Neural cell (in vitro differentiated cells): Measurements from ENCODE around the gene SUPT4H1. TPM values are rescaled to one million over a fixed set of nuclear protein-coding genes. Genes with fewer than 3 reads are reported as not detected.

Experiments used
- H2AFZ ChIP-seq: fragments of 200-600, 300-800 bp; sonication (generic), shearing (Covaris generic); 2 replicates; pipeline ENCODE4 v1.6.0; 2014; ENCODE audit warnings: low read depth, mild to moderate bottlenecking, antibody characterized with exemption, low read length, moderate library complexity
- H3F3A ChIP-seq: fragments of 200-600 bp; shearing (Covaris generic); 2 replicates; pipeline ENCODE4 v1.6.1; 2016; ENCODE audit warnings: mild to moderate bottlenecking, moderate library complexity, mixed read lengths, antibody characterized with exemption, low read length; ENCODE audit not compliant: insufficient read depth, poor library complexity, severe bottlenecking
- H3K27ac ChIP-seq: fragments of 200-600, 300-800 bp; sonication (generic), shearing (Covaris generic); 2 replicates; pipeline ENCODE4 v1.5.1; 2014; ENCODE audit warnings: mild to moderate bottlenecking, low read length, moderate library complexity
- H3K27me3 ChIP-seq: fragments of 300-800, 200-600 bp; sonication (generic), shearing (Covaris generic); 2 replicates; pipeline ENCODE4 v1.6.0; 2014; ENCODE audit warnings: mild to moderate bottlenecking, low read depth, low read length, moderate library complexity; ENCODE audit not compliant: insufficient read depth
- H3K36me3 ChIP-seq: fragments of 300-800, 200-600 bp; sonication (generic), shearing (Covaris generic); 2 replicates; pipeline ENCODE4 v1.5.1; 2014; ENCODE audit warnings: mild to moderate bottlenecking, antibody characterized with exemption, low read length, moderate library complexity; ENCODE audit not compliant: insufficient read depth
- H3K4me2 ChIP-seq: fragments of 300-800, 200-600 bp; sonication (generic), shearing (Covaris generic); 2 replicates; pipeline ENCODE4 v1.6.0; 2014; ENCODE audit warnings: mild to moderate bottlenecking, low read length
- H3K4me3 ChIP-seq: fragments of 300-800, 200-600 bp; sonication (generic), shearing (Covaris generic); 2 replicates; pipeline ENCODE4 v1.5.1; 2014; ENCODE audit warnings: mild to moderate bottlenecking, low read length, moderate library complexity
- H3K79me2 ChIP-seq: fragments of 200-600 bp; shearing (Covaris generic); replicated peaks from 2 replicates; pipeline ENCODE4 v1.6.0; 2014; ENCODE audit warnings: mild to moderate bottlenecking, low read length, moderate library complexity; ENCODE audit not compliant: insufficient read depth
- H3K9ac ChIP-seq: fragments of 300-800, 200-600 bp; sonication (generic), shearing (Covaris generic); 2 replicates; pipeline ENCODE4 v1.6.1; 2016; ENCODE audit warnings: mild to moderate bottlenecking, low read length, mixed read lengths
- H3K9me2 ChIP-seq: fragments of 200-600 bp; shearing (Covaris generic); 2 replicates; pipeline ENCODE4 v1.6.1; 2016; ENCODE audit warnings: mild to moderate bottlenecking, low read length, mixed read lengths; ENCODE audit not compliant: insufficient read depth
- H3K9me3 ChIP-seq: fragments of 200-600, 300-800 bp; sonication (generic), shearing (Covaris generic); 2 replicates; pipeline ENCODE4 v1.6.1; 2016; ENCODE audit warnings: mild to moderate bottlenecking, mixed run types, low read length, moderate library complexity, mixed read lengths
- H4K20me1 ChIP-seq: fragments of 200-600 bp; shearing (Covaris generic); 2 replicates; pipeline ENCODE4 v1.6.1; 2016; ENCODE audit warnings: mild to moderate bottlenecking, mixed run types; ENCODE audit not compliant: insufficient read depth
- CTCF ChIP-seq: fragments of 450-650 bp; IDR thresholded peaks from 2 replicates; pipeline ENCODE4 v1.5.1; 2014; ENCODE audit warnings: antibody characterized with exemption, mild to moderate bottlenecking, moderate library complexity; ENCODE audit not compliant: poor library complexity, severe bottlenecking
- EP300 ChIP-seq: fragments of 450-650 bp; conservative IDR thresholded peaks from 2 replicates; pipeline ENCODE4 v1.6.1; 2014; ENCODE audit warnings: antibody characterized with exemption, mild to moderate bottlenecking, moderate library complexity; ENCODE audit not compliant: poor library complexity, severe bottlenecking
- EZH2 ChIP-seq: fragments of 200-600, 300-800 bp; shearing (Covaris generic), sonication (generic); IDR thresholded peaks from 2 replicates; pipeline ENCODE4 v1.6.1; 2014; ENCODE audit warnings: antibody characterized with exemption, low read length, borderline replicate concordance, mild to moderate bottlenecking; ENCODE audit not compliant: insufficient read depth, poor library complexity, severe bottlenecking
- MXI1 ChIP-seq: fragments of 450-650 bp; conservative IDR thresholded peaks from 2 replicates; pipeline ENCODE4 v1.6.1; 2014; ENCODE audit warnings: antibody characterized with exemption, mild to moderate bottlenecking; ENCODE audit not compliant: poor library complexity, severe bottlenecking
- POLR2AphosphoS5 ChIP-seq: IDR thresholded peaks from 2 replicates; pipeline ENCODE4 v1.6.1; 2012
- RAD21 ChIP-seq: fragments of 450-650 bp; conservative IDR thresholded peaks from 2 replicates; pipeline ENCODE4 v1.6.1; 2014; ENCODE audit warnings: antibody characterized with exemption, mild to moderate bottlenecking, moderate library complexity
- SMC3 ChIP-seq: fragments of 450-650 bp; conservative IDR thresholded peaks from 2 replicates; pipeline ENCODE4 v1.6.1; 2014; ENCODE audit warnings: antibody characterized with exemption, mild to moderate bottlenecking, moderate library complexity; ENCODE audit not compliant: poor library complexity
- TAF1 ChIP-seq: IDR thresholded peaks from 2 replicates; pipeline ENCODE4 v1.6.1; 2012; ENCODE audit warnings: low read depth
- polyA plus RNA-seq: library from polyadenylated mRNA; depleted of rRNA; stranded (reverse); fragments of >200 nt; gene quantifications from 2 replicates; pipeline ENCODE4 v1.2.3, GENCODE V29; 2014
- TF ChIP-seq, protein P1 (sequence below): IDR thresholded peaks from 2 replicates; pipeline ENCODE4 v1.6.1; 2012; ENCODE audit warnings: borderline replicate concordance

Gene SUPT4H1
- polyA plus RNA-seq, 1 donor from 2014 or later, result 109 TPM

GRCh38 chr17:58396173-58396572 lies 44.2 kb upstream of the SUPT4H1 start:
- Histone ChIP-seq H3K9me2 (no peaks in the 10 kb centered on the region), H3K79me2 (no peaks in the 10 kb centered on the region), H3K4me2 (no peak overlapping the region), H3K27ac (no peak overlapping the region), H4K20me1 (no peaks in the 10 kb centered on the region), H3K4me3 (no peak overlapping the region), H3K27me3 (no peaks in the 10 kb centered on the region), H3K9me3 (no peaks in the 10 kb centered on the region), H2AFZ (no peak overlapping the region), H3K9ac (no peak overlapping the region), H3K36me3 (no peaks in the 10 kb centered on the region), H3F3A (no peaks in the 10 kb centered on the region)
- no peak for TF ChIP-seq RAD21
- TF ChIP-seq EZH2, result no peak
- TF ChIP-seq CTCF, result no peak
- TF ChIP-seq EP300, result no peak
- TF ChIP-seq, protein P1, sequence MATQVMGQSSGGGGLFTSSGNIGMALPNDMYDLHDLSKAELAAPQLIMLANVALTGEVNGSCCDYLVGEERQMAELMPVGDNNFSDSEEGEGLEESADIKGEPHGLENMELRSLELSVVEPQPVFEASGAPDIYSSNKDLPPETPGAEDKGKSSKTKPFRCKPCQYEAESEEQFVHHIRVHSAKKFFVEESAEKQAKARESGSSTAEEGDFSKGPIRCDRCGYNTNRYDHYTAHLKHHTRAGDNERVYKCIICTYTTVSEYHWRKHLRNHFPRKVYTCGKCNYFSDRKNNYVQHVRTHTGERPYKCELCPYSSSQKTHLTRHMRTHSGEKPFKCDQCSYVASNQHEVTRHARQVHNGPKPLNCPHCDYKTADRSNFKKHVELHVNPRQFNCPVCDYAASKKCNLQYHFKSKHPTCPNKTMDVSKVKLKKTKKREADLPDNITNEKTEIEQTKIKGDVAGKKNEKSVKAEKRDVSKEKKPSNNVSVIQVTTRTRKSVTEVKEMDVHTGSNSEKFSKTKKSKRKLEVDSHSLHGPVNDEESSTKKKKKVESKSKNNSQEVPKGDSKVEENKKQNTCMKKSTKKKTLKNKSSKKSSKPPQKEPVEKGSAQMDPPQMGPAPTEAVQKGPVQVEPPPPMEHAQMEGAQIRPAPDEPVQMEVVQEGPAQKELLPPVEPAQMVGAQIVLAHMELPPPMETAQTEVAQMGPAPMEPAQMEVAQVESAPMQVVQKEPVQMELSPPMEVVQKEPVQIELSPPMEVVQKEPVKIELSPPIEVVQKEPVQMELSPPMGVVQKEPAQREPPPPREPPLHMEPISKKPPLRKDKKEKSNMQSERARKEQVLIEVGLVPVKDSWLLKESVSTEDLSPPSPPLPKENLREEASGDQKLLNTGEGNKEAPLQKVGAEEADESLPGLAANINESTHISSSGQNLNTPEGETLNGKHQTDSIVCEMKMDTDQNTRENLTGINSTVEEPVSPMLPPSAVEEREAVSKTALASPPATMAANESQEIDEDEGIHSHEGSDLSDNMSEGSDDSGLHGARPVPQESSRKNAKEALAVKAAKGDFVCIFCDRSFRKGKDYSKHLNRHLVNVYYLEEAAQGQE, result no peak
- no peak for TF ChIP-seq SMC3
- no peak for TF ChIP-seq MXI1
- no peak for TF ChIP-seq TAF1
- TF ChIP-seq POLR2AphosphoS5, result no peak

DNA sequence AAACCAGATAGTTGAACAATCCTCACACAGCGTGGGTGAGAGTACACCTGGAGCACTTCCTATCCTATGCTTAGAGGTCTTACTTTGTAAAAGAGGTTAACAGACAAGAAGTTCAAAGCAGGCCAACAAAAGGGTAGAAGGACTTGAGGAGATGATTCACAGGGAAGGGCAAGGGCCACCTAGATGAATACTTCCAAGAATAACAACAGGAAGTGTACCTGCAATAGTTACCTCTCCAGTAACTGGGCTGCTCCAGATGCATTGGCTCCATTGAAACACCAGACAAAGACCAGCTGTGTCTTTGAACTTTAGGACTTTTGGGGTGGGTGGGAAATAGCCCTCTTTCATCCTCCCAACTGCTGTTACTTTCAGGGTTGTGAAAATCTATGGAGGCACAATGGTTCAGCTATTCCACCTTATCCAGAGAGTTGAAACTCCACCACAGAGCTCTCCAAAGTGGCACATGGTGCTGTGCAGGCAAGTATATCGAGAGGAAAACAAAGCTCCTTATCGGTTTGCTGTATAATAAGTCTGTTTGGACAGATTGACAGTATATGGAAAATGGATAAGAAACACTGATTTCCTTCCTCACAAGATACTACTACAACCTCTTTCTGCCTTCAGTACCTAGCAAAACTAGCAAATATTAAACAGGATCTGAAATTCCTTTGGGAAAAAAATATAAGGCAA lies 42.7 kb upstream of the SUPT4H1 start:
- H3K27me3 ChIP-seq, result no peaks in the 10 kb centered on the region
- no peaks in the 10 kb centered on the region for H3K36me3 ChIP-seq
- H4K20me1 ChIP-seq, result no peaks in the 10 kb centered on the region
- no peak overlapping the region for H3K9ac ChIP-seq
- no peak overlapping the region for H3K27ac ChIP-seq
- H3K9me2 ChIP-seq, result no peaks in the 10 kb centered on the region
- no peaks in the 10 kb centered on the region for H3K79me2 ChIP-seq
- H3F3A ChIP-seq, result no peaks in the 10 kb centered on the region
- TF ChIP-seq RAD21 (no peak), EP300 (no peak), POLR2AphosphoS5 (no peak), MXI1 (no peak)
- TF ChIP-seq, protein P1, result no peak
- no peak overlapping the region for H3K4me3 ChIP-seq
- no peaks in the 10 kb centered on the region for H3K9me3 ChIP-seq
- H2AFZ ChIP-seq, result no peak overlapping the region
- no peak overlapping the region for H3K4me2 ChIP-seq
